NT2/D1 (cell line): Measurements from ENCODE around the gene MGAT5.
"Not testable (repeated sequence)": the region's sequence is repeated elsewhere in the genome, so short reads cannot be mapped to it uniquely, and the experiment has no call there.

Source experiments
- DNase-seq: peaks from one replicate; pipeline ENCODE4 v3.0.0-alpha.2; 2011; ENCODE audit warnings: low read depth, low spot score
- H3K27me3 ChIP-seq: 2 replicates; pipeline ENCODE4 v1.6.0; 2011; ENCODE audit warnings: mild to moderate bottlenecking; ENCODE audit not compliant: insufficient read length, insufficient read depth
- H3K36me3 ChIP-seq: 2 replicates; pipeline ENCODE4 v1.6.1; 2011; ENCODE audit warnings: mild to moderate bottlenecking, low read length, mixed read lengths; ENCODE audit not compliant: insufficient read depth, insufficient read length
- H3K4me1 ChIP-seq: 2 replicates; pipeline ENCODE4 v1.5.1; 2011; ENCODE audit not compliant: insufficient read depth, insufficient read length
- H3K4me3 ChIP-seq: 2 replicates; pipeline ENCODE4 v1.5.1; 2011; ENCODE audit warnings: low read depth; ENCODE audit not compliant: insufficient read length
- H3K9ac ChIP-seq: 2 replicates; pipeline ENCODE4 v1.6.0; 2011; ENCODE audit warnings: low read depth; ENCODE audit not compliant: insufficient read length
- H3K9me3 ChIP-seq: 2 replicates; pipeline ENCODE4 v1.5.1; 2011; ENCODE audit warnings: mild to moderate bottlenecking, low read length; ENCODE audit not compliant: insufficient read depth
- SUZ12 ChIP-seq: IDR thresholded peaks from 2 replicates; pipeline ENCODE4 v1.6.1; 2011; ENCODE audit not compliant: insufficient read length, insufficient read depth; ENCODE audit errors: extremely low read depth
- YY1 ChIP-seq: IDR thresholded peaks from 2 replicates; pipeline ENCODE4 v1.6.1; 2011; ENCODE audit not compliant: insufficient read length, insufficient read depth
- ZNF274 ChIP-seq: IDR thresholded peaks from 2 replicates; pipeline ENCODE4 v1.6.1; 2011; ENCODE audit warnings: mild to moderate bottlenecking, low read depth, low read length

Gene MGAT5

DNA sequence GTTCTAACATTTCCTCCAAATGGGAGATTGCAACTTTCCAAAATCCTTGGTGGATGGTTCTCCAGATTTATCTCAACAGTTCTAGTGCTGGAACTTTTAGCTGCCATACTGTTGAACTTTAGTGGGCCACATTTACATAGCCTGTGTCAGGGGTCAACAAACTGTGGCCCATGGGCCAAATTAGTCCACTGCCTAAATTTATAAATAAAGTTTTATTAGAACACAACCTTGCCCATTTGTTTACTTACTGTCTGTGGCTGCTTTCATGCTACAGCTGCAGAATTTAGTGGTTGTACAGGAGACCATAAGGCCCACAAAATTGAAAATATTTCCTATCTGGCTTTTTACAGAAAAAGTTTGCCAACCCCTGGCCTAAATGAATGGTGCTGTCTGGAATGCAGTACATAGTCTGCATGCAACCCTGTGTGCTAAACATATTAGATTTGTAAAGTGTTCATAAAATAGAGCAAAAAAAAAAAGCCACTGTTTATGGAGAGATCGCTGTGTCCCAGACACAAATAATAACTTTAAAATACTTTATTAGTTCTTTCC, 30.3 kb downstream of the MGAT5 start:
- TF ChIP-seq YY1 (no peak), ZNF274 (no peak), SUZ12 (no peak)
- no peak overlapping the region for H3K9ac ChIP-seq

DNA sequence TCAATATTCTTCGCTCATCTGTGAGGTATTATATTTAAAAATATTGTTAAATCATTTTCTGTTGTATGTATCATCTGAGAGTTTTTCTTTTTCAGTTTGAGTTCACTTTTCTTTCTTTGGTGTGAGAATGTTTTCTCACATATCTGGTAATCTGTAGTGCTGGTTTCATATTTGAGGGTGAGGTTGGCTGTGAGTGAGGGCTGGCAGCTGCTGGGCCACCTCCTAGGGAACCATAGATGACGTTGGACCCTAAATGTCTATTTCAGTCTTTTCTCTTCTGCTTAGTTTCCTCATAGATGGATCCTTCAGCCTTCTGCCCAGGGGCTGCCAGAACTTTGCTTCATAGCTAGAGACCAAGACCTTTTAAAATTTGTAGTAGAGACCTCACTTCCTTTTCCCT, 33.5 kb downstream of the MGAT5 start:
- DNase-seq: no peak
- Histone ChIP-seq H3K9me3 (no peaks in the 10 kb centered on the region), H3K27me3 (no peaks in the 10 kb centered on the region), H3K9ac (no peak overlapping the region), H3K4me1 (no peaks in the 10 kb centered on the region), H3K36me3 (no peaks in the 10 kb centered on the region), H3K4me3 (no peak overlapping the region)
- TF ChIP-seq YY1 (no peak), SUZ12 (no peak), ZNF274 (no peak)

More for the DNA sequence above, 30.3 kb downstream of the MGAT5 start:
- no peaks in the 10 kb centered on the region for H3K27me3 ChIP-seq
- no peaks in the 10 kb centered on the region for H3K9me3 ChIP-seq
- no peak overlapping the region for H3K4me3 ChIP-seq
- H3K36me3 ChIP-seq: no peaks in the 10 kb centered on the region
- no peaks in the 10 kb centered on the region for H3K4me1 ChIP-seq
- no peak for DNase-seq

GRCh38 chr2:134288814-134289213, 34.9 kb downstream of the MGAT5 start:
- DNase-seq: no peak
- Histone ChIP-seq H3K9me3 (no peaks in the 10 kb centered on the region), H3K36me3 (peaks cover 2% of the 10 kb centered on the region), H3K27me3 (no peaks in the 10 kb centered on the region), H3K9ac (no peak overlapping the region), H3K4me1 (no peaks in the 10 kb centered on the region), H3K4me3 (no peak overlapping the region)
- TF ChIP-seq SUZ12 (no peak), ZNF274 (no peak), YY1 (no peak)

- no peak for TF ChIP-seq YY1
- TF ChIP-seq SUZ12: no peak
- TF ChIP-seq ZNF274: no peak
- Histone ChIP-seq H3K27me3 (no peaks in the 10 kb centered on the region), H3K4me1 (no peaks in the 10 kb centered on the region), H3K4me3 (no peak overlapping the region), H3K9ac (no peak overlapping the region), H3K9me3 (no peaks in the 10 kb centered on the region), H3K36me3 (peaks cover 3% of the 10 kb centered on the region)
- no peak for DNase-seq
These were observed 35.4 kb downstream of the MGAT5 start for GRCh38 chr2:134289225-134289624.

DNA sequence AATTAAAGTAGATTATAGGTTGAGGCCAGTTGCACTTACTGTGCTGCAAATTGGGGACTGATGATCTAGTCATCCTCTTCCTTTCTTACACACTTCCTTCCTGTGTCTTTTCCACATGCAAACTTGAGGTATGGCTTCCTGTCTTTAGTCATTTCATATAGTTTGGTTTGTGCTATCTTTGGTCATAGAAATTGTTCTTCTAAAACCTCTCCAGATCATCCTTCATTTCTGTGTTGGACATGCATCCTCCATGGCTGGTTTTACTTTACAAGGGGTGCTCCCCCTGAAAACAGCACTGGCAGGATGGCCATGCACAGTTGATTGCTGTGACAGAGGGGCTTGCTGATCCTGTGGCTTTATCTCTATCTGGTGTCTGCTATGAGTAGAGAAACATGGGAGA, 36.5 kb downstream of the MGAT5 start:
- H3K4me1 ChIP-seq: no peaks in the 10 kb centered on the region
- no peak overlapping the region for H3K9ac ChIP-seq
- H3K9me3 ChIP-seq: no peaks in the 10 kb centered on the region
- no peak for DNase-seq
- H3K36me3 ChIP-seq: peaks cover 3% of the 10 kb centered on the region
- TF ChIP-seq ZNF274: no peak
- no peak for TF ChIP-seq YY1
- TF ChIP-seq SUZ12: no peak
- no peaks in the 10 kb centered on the region for H3K27me3 ChIP-seq
- no peak overlapping the region for H3K4me3 ChIP-seq

GRCh38 chr2:134292514-134292913, 38.6 kb downstream of the MGAT5 start:
- Histone ChIP-seq H3K27me3 (no peaks in the 10 kb centered on the region), H3K4me3 (no peak overlapping the region), H3K9me3 (no peaks in the 10 kb centered on the region), H3K4me1 (no peaks in the 10 kb centered on the region), H3K9ac (no peak overlapping the region), H3K36me3 (peaks cover 3% of the 10 kb centered on the region)
- TF ChIP-seq ZNF274: no peak
- no peak for TF ChIP-seq YY1
- TF ChIP-seq SUZ12: no peak
- DNase-seq: no peak

DNA sequence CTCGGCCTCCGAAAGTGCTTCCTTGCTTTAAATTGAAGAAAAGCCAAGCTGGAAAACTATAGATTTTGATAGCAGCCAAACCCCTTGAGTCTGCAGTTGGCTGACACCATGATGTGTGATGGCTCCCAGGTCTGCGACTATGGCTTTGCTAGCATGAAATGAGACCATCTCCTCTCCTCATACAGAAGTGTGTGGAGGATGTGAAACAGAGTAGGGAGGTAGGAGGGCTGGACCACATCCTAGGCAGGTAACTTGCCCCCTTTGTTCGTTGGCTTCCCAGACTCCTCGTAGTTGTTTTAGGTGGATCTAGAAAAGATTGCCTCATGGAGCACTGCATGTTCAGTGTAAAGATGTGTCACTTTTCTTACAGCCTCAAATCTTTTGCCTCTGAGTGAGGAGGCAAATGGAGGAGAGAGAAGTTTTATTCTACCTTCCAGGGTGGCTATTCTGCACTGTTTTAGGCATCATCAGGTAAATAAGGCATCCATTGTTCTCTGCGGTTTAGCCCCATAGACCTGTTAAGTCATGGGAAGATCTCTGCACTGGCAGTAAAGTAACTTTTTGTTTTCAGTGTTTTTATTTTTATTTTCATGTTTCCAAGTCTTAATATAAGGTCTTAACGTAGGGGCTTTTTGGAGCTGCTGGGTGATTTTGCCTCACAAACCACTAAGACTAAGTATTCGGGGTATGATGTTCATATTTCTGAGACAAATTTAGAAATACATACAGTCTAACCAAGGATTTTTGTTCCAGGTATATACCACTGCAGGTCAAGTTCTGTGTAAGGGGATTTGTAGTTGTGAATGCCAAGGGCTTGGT, 40.1 kb downstream of the MGAT5 start:
- DNase-seq: no peak

GRCh38 chr2:134294598-134294997, 40.7 kb downstream of the MGAT5 start:
- not testable (repeated sequence) for H3K4me3 ChIP-seq, H3K27me3 ChIP-seq, DNase-seq, H3K36me3 ChIP-seq, H3K4me1 ChIP-seq, H3K9ac ChIP-seq, H3K9me3 ChIP-seq

More for the DNA sequence above, 40.1 kb downstream of the MGAT5 start:
- Histone ChIP-seq H3K9me3 (no peaks in the 10 kb centered on the region), H3K27me3 (no peaks in the 10 kb centered on the region), H3K9ac (no peak overlapping the region), H3K4me1 (no peaks in the 10 kb centered on the region), H3K36me3 (peaks cover 3% of the 10 kb centered on the region), H3K4me3 (no peak overlapping the region)
- TF ChIP-seq YY1 (no peak), ZNF274 (no peak), SUZ12 (no peak)
